HG03432 (cell line): Measurements from ENCODE around the gene SETBP1.

Experiments
- ATAC-seq: cut with Tn5 transposase; IDR thresholded peaks from one replicate; pipeline ENCODE4 v1.9.1; 2021; ENCODE audit warnings: mild to moderate bottlenecking, moderate library complexity; ENCODE audit not compliant: unreplicated experiment

SETBP1 gene

GRCh38 chr18:44730803-44731529, 50.3 kb downstream of the SETBP1 start:
- ATAC-seq = no peak

DNA sequence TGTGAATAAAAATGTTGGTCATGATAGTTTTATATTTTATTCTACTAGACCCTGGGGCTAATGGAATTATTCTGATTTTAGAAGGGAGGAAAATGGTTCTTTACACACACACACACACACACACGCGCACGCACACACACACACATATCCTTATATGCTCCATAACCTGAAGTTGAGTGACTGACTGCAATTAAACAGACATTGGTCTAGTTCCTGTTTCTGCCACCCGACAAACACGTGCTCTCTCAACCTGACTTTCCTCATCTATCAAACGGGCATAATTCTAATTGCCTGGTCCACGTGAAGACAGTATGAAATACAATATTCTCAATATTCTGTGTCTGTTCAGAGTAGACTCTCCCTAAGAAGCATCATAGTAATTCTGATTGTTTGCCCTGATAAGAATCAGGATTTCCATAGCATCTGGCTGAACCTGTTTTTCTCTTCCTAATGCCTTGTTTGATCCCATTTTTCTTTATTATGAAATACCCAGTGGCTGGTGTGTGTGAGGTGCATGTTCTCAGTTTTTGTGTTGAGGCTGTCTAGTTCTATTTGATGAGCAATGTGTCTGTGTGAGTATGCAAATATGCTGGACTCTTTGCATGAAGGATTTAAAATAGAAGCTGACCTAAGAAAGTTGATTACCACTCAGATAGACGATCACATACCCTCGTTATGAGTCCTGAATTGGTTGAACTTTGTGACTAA, 51.0 kb downstream of the SETBP1 start:
- peak; percentile 59 for ATAC-seq

DNA sequence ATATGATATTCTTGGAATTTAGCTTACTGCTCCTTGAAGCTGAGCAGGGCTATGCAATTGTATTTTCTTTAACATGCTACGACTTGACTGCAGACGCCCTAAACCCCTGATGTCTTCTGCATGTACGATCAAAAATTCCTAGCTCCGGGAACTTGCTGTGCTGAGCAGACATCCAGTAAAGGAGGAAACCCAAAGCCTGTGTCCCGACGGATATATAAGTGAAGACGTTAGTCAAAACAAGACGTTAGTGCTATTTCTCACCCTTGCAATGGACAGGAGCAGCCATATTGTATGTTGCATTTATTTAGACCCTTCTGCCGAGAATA, 51.5 kb downstream of the SETBP1 start:
- no peak for ATAC-seq

GRCh38 chr18:44732599-44732998, 51.9 kb downstream of the SETBP1 start:
- no peak for ATAC-seq

DNA sequence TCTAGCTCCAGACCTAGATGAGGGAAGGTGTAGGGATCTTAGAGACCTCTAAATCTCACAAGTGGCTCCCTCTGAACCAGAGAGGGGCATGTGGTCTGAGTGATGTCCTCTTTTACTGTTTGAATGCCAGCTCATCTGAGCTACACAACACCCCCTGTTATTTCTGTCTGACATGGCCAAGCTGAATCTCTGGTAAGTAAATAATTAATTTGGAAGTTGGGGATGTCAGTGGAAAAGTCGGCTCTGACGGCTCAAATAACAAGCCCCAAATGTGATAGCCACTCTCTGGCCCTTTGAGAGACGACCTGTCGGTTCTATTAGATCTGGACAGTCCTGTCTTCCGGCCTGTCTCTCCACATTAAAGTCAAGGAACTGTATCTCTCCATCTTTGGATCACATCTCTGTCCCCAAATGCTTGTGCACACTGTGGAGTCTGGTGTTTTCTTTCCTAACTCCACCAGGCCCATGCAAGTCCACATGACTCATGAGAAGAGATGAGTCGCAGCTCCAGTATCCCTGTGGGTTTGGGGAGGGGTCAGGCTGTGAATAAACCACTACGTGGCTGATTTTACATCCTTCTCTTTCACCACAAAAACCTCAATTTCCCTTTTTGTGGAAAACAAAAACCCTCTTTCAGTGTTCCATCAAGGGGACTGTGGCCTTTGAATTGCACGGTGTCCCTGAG, 52.5 kb downstream of the SETBP1 start:
- ATAC-seq = no peak

DNA sequence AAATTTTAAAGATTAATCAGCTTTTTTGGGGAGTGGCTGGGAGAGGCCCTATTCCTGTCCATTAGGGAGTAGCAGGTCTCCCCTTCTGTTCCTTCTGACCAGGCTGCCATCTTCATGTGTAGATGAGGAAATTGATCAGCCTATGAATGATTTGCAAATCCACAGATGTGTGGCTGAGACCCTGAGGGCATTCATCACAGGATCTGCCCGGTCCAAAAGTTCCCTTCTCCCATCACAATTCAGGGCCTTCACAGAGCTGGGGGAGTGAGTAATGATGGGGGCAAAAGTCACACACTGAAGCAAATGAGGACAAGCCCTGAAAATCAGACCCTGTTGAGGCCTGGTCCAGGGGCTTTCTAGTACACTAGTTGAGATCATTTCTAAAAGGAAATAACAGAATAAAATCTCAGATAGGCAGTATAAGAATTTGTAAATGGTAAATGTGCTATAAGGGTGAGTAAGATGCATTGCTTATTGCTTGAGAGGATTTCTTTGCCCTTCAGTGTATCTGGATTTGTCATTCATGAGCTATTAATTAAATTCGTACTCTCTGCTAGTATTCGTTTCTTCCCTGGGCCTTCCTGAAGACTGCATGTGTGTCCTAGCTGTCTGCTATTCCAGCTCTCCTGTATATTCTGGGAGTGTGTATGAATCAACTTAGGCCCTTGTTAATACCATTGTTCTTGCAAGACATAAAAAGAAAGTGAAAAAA, 53.2 kb downstream of the SETBP1 start:
- no peak for ATAC-seq

- no peak for ATAC-seq
These were observed 54.4 kb downstream of the SETBP1 start for GRCh38 chr18:44735096-44735495.

- ATAC-seq = no peak
These were observed 56.1 kb downstream of the SETBP1 start for GRCh38 chr18:44736664-44737380.

GRCh38 chr18:44737623-44738022, 56.9 kb downstream of the SETBP1 start:
- no peak for ATAC-seq

DNA sequence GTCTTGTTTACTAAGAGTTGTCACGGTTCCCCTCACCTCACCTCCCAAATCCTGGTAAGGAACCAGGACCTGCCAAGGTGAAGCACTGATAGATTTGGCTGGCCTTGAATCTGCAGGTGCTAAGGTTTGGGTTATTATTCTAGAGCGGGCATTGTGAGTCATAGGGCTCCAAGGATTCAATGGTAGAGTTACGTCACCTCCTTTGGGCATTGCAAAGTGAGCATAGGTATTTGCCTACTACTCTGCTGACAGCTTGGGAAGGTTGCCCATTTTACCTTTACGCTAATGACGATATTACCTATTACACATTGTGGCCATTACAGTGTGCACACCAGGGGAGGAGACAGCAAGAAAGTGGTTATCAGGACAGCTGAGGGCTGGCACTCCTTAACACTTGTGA, 59.3 kb downstream of the SETBP1 start:
- no peak for ATAC-seq

DNA sequence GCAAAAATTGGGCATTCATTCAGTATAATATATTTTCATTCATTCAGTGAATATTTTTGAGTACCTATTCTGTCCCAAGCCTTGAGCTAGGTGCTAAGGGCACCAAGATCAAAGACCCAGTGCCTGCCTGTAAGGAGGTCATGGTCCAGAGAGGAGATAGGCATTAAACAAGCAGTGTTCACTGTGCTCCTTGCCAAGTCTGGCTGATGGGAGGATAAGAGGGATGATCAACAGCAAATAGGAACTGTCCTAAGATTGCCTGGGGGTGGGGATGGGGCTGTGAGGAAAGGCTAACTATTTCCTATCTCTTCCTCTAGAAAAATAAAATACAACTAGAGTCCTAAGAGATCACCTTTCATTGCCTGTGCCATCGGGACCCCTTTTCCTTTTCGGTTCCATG, 60.4 kb downstream of the SETBP1 start:
- ATAC-seq = no peak

DNA sequence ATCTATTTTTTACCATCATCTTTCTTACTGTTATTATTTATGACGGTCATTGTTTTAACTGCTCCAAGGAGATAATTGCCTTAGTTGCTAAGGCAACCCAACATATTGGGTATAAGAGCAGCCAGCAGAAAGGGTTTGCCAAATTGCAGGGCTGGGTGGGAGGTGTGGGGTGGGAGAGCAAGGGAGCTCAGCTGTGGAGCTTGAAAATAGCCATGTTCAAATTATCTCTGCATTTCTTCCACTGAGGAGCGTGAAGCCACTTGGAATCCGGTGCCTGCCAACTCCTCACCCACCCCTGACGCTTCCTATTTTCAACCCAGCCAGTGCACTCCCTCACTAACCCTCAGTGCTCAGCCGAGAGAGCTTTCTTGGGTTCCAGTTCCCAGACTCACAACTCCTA, 60.8 kb downstream of the SETBP1 start:
- ATAC-seq = no peak

DNA sequence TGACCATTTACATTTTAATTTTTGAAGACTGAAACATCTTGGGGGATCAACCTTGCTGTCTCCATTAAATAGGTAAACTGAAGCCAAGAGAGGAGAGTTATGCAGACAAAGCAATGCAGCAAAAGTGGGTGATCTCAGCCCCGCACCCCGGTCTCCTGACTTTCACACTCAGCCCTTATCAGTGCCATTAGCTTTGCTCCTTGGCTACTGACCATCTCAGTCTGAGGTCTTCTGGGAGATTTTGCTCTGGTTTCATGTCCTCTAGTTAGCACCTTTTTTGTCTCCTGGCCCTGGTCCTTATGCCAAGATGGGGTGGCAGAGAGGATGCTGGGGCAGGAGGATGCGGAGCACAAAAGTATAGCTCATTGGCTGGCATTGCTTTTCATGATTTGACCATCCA, 61.4 kb downstream of the SETBP1 start:
- no peak for ATAC-seq

- no peak for ATAC-seq
These were observed 62.1 kb downstream of the SETBP1 start for GRCh38 chr18:44742718-44743311.

DNA sequence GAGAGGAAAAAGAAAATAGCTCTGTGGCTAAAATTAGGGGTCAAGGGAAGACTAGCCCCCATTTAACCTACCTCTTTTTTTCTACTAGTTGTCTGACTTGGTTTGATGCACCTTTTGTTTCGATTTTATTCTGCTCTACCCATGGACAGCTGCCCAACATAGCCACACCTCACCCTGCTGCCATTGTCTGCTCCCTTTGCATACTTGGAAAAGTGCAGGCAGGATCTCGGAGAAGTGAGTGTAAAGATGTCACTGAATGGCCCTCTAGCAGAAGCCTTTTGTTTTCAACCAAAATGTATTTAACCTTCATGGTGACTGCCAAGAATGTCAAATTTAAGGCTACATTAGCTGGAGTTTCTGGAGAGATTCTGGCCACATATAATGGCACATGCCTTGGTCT, 62.9 kb downstream of the SETBP1 start:
- ATAC-seq = no peak

DNA sequence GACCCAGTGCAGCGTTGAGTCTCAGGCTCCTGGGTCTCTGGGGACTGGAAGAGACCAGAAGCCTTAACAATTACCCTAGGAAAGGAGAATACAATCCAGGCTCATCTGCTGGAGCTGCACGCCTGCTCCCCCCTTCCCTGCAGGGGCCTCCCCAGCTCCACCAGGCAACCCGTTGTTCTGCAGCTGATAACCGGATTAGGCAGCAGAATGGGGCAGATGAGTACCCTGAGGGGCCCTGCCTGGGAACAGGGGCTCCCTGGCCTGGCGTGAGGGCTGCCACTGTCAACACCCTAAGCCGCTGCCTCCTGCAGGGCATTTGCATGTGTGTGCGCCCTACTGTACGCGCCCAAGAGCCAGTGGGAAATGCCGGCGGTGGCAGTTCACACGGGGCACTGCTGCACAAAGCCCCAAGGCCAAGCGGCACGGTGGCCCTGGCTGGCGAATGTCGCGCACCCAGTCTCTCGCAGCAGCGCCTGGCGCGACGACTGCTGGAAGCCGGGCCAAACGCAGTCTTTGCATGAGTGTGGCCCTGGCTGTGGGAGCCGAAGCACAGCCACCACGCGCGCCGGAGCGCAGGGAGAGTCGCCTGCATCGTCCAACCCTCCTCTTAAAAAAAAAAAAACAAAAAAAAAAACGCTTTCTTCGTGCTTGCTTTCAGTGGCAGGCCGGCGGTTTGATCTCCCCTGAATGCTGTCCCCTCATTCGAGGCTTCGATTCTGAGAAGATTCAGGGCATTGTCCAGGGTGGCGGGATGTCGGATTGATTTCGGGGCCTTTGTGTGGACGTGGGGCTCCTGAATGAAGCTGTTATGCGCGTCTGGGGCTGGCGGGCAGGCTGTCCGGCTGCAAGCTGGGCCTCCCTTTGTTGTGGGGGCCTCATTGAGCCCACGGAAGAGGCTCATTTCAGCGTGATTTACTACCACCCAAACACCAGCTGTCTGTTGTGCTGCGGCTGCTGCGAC, 63.8 kb downstream of the SETBP1 start:
- no peak for ATAC-seq

DNA sequence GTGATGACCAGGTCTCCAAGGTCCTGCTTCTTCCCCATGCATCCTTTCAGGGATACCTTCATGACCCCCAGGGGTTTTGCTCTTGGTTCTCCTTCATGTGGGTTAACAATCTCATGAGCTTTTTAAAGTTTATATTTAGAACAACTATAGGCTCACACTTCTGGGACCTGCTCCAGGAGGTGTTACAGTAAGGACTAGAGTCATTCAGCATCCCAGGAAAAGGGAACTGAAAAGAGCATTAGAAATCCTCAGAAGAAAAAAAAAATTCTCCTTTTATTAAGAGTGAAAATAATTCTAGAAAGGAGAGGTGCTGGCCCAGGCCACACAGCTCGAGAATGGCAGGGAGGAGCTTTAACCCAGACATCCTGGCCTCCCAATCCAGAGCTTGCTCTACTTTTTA, 66.5 kb downstream of the SETBP1 start:
- ATAC-seq = no peak

DNA sequence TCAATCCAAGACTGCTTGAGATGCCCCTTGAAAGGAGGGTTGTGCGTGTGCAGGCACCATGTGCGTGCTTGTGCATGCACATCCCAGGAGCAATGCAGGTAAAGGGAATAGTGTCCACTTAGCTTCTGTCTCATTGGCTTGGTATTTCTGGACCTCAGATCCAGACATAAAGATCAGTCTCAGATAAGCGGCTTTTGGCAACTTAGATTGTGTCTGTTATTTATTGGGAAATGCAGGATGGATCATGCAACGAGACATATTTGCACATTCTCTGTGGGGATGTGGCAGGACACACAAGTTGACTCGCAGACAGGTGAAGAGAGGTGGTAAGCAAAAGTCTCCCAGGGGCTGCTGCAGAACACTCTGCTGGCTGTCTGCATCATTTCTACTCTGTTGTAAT, 67.9 kb downstream of the SETBP1 start:
- no peak for ATAC-seq

DNA sequence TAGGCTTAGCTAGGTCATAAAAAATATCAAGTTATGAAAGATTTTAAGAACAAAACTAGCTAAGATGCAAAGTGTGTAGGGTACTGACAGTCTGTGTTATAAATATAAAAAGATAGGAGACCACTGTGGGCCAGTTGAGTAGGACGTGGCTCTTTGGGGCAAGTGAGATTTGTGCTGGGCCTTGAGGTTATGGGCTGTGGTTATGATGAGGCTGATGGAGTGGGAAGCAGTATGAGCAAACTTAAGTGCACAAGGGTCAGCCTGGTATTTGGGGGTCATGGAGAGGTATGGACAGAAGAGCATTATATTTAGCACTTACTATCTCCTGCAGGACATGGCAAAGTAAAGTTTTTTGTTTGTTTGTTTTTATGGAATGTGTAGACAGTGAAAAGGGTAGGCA, 70.1 kb downstream of the SETBP1 start:
- ATAC-seq = no peak
